ENCODE data around the gene SNX22.

SNX22 gene

GRCh38 chr15:64132217-64132616, 19.3 kb upstream of the SNX22 start:
- ChIA-PET POLR2A (interaction anchor here (1.5 kb wide), 1 partner anchor 39 kb away, joined by 3 read pairs; the partner anchor contains the start of gene CIAO2A), CTCF (interaction anchor here (0.8 to 4.0 kb wide), 3 partner anchors 9 to 22 kb away, joined by 3 to 22 read pairs (median 5); no protein-coding TSS in a partner anchor)
- DNase-seq (ENCODE audit: low read depth, low spot score): no peak
- no peak overlapping the region for H3K4me3 ChIP-seq (ENCODE audit: low read depth, low read length)
- TF ChIP-seq CTCF (IDR thresholded peaks at IDR 0.05; ENCODE audit: insufficient read depth, low read length, missing control alignments): no peak

- POLR2A ChIA-PET: no interaction called here
- DNase-seq (ENCODE audit: low read depth, low spot score): no peak
- CTCF ChIA-PET: interaction anchor here (1.1 to 2.0 kb wide), 3 partner anchors 12 to 38 kb away, joined by 3 to 13 read pairs (median 7); partner anchors contain the start of gene SNX1
- no peak for TF ChIP-seq CTCF (IDR thresholded peaks at IDR 0.05; ENCODE audit: insufficient read depth, low read length, missing control alignments)
- H3K4me3 ChIP-seq (ENCODE audit: low read depth, low read length): no peak overlapping the region
Measured at GRCh38 chr15:64133623-64134344, 17.7 kb upstream of the SNX22 start.

GRCh38 chr15:64134345-64134829, 17.1 kb upstream of the SNX22 start:
- no peak for TF ChIP-seq CTCF (IDR thresholded peaks at IDR 0.05; ENCODE audit: insufficient read depth, low read length, missing control alignments)
- CTCF ChIA-PET: interaction anchor here (1.1 to 2.0 kb wide), 3 partner anchors 12 to 39 kb away, joined by 3 to 13 read pairs (median 7); partner anchors contain the start of gene SNX1
- no peak overlapping the region for H3K4me3 ChIP-seq (ENCODE audit: low read depth, low read length)
- POLR2A ChIA-PET: no interaction called here
- DNase-seq (ENCODE audit: low read depth, low spot score): no peak

- CTCF ChIA-PET: interaction anchor here (1.0 to 2.3 kb wide), 4 partner anchors 14 to 18 kb away, joined by 3 to 7 read pairs (median 3); partner anchors contain the start of gene SNX22
Measured at GRCh38 chr15:64136347-64136746, 15.2 kb upstream of the SNX22 start.

GRCh38 chr15:64137226-64137833, 14.2 kb upstream of the SNX22 start:
- TF ChIP-seq CTCF (IDR thresholded peaks at IDR 0.05; ENCODE audit: insufficient read depth, low read length, missing control alignments): no peak
- DNase-seq (ENCODE audit: low read depth, low spot score): no peak
- H3K4me3 ChIP-seq (ENCODE audit: low read depth, low read length): no peak overlapping the region
- CTCF ChIA-PET: interaction anchor here (1.1 to 2.3 kb wide), 2 partner anchors 13 to 15 kb away, joined by 3 to 7 read pairs; partner anchors contain the start of gene SNX22
- POLR2A ChIA-PET: no interaction called here

More at GRCh38 chr15:64136347-64136746, 15.2 kb upstream of the SNX22 start:
- no peak for DNase-seq (ENCODE audit: low read depth, low spot score)
- POLR2A ChIA-PET: no interaction called here
- H3K4me3 ChIP-seq (ENCODE audit: low read depth, low read length): no peak overlapping the region
- TF ChIP-seq CTCF (IDR thresholded peaks at IDR 0.05; ENCODE audit: insufficient read depth, low read length, missing control alignments): no peak
